Pons (tissue), 1 donor: ENCODE results near the gene ZNF746.

Experiments
- DNase-seq: peaks from one replicate; pipeline ENCODE4 v3.0.0-alpha.2; 2016; ENCODE audit warnings: low spot score

The ZNF746 gene

GRCh38 chr7:149490083-149490760, 7.4 kb downstream of the ZNF746 start:
- DNase-seq: no peak

GRCh38 chr7:149489391-149490024, 8.1 kb downstream of the ZNF746 start:
- no peak for DNase-seq

- no peak for DNase-seq
Observed at GRCh38 chr7:149479568-149479967, 18.0 kb downstream of the ZNF746 start.

GRCh38 chr7:149478754-149479153, 18.9 kb downstream of the ZNF746 start:
- no peak for DNase-seq

GRCh38 chr7:149477494-149478443, 19.8 kb downstream of the ZNF746 start:
- no peak for DNase-seq

GRCh38 chr7:149476791-149477190, 20.8 kb downstream of the ZNF746 start:
- no peak for DNase-seq

GRCh38 chr7:149475121-149476045, 22.2 kb downstream of the ZNF746 start:
- DNase-seq: no peak

GRCh38 chr7:149474309-149475120, 23.1 kb downstream of the ZNF746 start:
- no peak for DNase-seq

- DNase-seq: no peak
Observed at GRCh38 chr7:149473251-149473650, 24.4 kb downstream of the ZNF746 start.

GRCh38 chr7:149471289-149471953, 26.2 kb downstream of the ZNF746 start:
- no peak for DNase-seq

GRCh38 chr7:149469806-149470205, 27.8 kb downstream of the ZNF746 start:
- DNase-seq: no peak

- no peak for DNase-seq
Observed at GRCh38 chr7:149468208-149468607, 29.4 kb downstream of the ZNF746 start.

- DNase-seq: no peak
Observed at GRCh38 chr7:149467321-149467859, 30.2 kb downstream of the ZNF746 start.

GRCh38 chr7:149466364-149466763, 31.2 kb downstream of the ZNF746 start:
- DNase-seq: no peak

- no peak for DNase-seq
Observed at GRCh38 chr7:149463500-149464161, 34.0 kb downstream of the ZNF746 start.

- no peak for DNase-seq
Observed at GRCh38 chr7:149462101-149462520, 35.5 kb downstream of the ZNF746 start.

GRCh38 chr7:149460493-149461277, 36.9 kb downstream of the ZNF746 start, which contains the start of gene ZNF777:
TSS of gene ZNF777 (minus strand) at chr7:149461062. CDS start at chr7:149456022, 5,040 bp downstream.
- DNase-seq: peak; percentile 75
